Measurements from ENCODE around the gene LLGL1.

LLGL1 gene

DNA sequence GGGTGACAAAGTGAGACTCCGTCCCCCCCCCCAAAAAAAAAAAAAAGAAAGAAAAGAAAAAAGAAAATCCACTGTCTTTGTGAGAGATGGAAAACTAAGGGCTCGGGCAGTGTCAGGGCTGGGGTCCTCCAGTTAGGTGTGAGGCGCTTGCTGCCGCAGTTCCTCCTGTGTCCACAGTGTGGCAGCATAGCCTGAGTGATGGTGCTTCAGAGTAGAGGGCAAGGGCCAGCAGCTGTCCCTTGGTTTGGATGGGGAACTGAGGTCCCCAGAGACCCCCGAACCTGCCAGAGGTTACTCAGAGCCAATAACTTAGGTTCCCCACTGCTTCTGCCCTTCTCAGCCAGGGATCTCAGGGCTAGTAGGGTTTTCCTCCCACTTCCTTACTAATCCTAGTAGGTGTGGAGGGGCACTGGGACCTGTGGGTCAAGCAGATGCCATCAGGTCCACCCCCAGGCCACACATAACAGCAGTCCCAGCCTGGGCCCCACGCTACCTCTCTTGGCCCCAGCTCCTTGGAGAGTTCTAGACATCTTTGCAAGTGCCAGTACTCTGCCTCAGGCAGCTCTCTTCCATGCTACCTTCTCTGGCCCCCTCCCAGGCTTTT is 7.9 kb upstream of the LLGL1 start:
- DNase-seq (ENCODE audit: low read depth) = no peak
- TF ChIP-seq, protein P1, sequence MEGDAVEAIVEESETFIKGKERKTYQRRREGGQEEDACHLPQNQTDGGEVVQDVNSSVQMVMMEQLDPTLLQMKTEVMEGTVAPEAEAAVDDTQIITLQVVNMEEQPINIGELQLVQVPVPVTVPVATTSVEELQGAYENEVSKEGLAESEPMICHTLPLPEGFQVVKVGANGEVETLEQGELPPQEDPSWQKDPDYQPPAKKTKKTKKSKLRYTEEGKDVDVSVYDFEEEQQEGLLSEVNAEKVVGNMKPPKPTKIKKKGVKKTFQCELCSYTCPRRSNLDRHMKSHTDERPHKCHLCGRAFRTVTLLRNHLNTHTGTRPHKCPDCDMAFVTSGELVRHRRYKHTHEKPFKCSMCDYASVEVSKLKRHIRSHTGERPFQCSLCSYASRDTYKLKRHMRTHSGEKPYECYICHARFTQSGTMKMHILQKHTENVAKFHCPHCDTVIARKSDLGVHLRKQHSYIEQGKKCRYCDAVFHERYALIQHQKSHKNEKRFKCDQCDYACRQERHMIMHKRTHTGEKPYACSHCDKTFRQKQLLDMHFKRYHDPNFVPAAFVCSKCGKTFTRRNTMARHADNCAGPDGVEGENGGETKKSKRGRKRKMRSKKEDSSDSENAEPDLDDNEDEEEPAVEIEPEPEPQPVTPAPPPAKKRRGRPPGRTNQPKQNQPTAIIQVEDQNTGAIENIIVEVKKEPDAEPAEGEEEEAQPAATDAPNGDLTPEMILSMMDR (IDR thresholded peaks at IDR 0.05; ENCODE audit: control insufficient read depth, insufficient read depth, low read depth, low read length, missing control alignments) = peak; percentile 97
- H3K4me3 ChIP-seq (ENCODE audit: control insufficient read depth, low read depth, low read length) = no peak overlapping the region

DNA sequence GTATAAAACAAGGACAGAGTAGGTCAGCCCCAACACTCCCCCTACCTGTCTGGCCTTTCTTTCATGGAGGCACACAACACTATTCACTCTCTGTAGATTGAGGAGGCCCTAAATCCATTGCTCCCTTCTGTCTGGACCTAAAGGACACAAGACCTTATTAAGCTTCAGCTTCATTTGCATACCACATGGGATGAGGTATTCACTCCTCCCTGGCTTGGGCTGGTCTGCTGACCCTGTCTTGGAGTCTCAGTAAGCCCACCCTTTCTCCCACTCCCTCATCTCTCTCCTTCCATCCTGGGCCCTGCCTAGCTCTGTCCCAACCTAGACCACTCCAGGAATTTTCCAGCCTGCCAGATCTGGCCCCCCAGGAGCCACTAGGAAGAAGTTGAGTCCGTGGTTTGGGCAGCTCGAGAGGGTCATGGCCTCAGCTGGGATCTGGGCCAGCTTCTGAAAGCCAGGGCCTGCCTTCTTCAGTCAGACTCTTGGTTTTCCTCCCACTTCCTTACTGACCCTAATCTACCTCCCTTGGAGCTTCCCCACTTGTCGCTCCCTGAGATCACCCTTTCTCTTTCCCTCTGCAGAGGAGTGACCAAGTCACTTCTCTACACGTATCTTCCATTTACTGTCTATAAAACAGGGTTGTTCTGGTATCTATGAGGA is 6.5 kb upstream of the LLGL1 start:
- DNase-seq (ENCODE audit: low read depth) = no peak
- no peak overlapping the region for H3K4me3 ChIP-seq (ENCODE audit: control insufficient read depth, low read depth, low read length)
- TF ChIP-seq, protein P1 (IDR thresholded peaks at IDR 0.05; ENCODE audit: control insufficient read depth, insufficient read depth, low read depth, low read length, missing control alignments) = no peak

DNA sequence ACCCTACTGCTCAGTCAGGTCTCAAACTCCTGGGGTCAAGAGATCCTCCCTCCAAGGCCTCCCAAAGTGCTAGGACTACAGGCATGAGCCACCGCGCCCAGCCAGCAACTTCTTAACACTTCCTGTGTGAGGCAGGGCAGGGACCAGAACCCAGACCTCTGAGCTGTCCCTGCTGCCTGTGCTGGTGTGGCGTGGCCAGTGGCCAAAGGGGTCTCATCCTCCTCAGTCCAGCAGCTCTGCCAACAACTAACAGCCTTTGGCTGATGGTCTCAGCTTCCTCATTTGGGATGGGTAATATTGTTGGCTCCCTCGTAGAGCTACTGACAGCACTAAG is 1.4 kb upstream of the LLGL1 start:
- no peak for DNase-seq (ENCODE audit: low read depth)
- no peak overlapping the region for H3K4me3 ChIP-seq (ENCODE audit: control insufficient read depth, low read depth, low read length)
- TF ChIP-seq, protein P1 (IDR thresholded peaks at IDR 0.05; ENCODE audit: control insufficient read depth, insufficient read depth, low read depth, low read length, missing control alignments) = no peak

DNA sequence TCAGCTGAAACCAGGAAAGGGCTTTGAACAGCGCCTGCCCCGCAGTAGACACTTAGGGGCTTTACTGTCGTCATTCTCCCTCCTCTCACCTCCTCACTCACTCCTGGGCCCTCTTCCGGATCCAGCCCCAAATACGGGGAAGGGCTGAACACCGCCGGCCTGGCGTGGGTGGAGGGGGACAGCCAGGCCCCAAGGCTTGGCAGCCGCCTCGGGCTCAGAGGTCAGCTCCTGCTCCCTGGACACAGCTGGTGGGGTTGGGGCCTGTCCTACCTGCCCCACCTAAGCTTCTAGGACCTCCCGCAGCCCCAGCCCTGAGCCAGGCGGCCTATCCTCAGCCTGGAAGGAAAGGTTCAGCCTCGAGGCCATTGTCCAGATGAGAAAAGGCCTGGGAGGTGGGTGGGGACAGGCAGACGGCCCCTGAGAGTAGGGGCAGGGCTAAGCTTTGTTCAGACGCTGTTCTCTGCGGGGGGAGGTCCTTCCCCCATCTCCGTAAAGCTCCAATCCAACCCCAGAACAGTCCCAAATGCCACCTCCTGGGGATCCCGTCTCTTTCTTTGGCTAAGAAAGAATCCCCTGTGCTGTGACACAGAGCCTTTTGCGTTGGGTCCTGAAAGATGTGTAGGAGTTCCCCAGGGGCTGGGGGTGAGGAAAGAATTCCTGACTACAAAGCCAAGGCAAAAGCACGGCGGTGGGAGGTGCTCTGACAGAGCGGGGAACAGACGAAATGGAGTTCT is 881 bp upstream of the LLGL1 start:
- TF ChIP-seq, protein P1 (IDR thresholded peaks at IDR 0.05; ENCODE audit: control insufficient read depth, insufficient read depth, low read depth, low read length, missing control alignments) = no peak
- H3K4me3 ChIP-seq (ENCODE audit: control insufficient read depth, low read depth, low read length) = peak overlapping the region; percentile 33
- no peak for DNase-seq (ENCODE audit: low read depth)

DNA sequence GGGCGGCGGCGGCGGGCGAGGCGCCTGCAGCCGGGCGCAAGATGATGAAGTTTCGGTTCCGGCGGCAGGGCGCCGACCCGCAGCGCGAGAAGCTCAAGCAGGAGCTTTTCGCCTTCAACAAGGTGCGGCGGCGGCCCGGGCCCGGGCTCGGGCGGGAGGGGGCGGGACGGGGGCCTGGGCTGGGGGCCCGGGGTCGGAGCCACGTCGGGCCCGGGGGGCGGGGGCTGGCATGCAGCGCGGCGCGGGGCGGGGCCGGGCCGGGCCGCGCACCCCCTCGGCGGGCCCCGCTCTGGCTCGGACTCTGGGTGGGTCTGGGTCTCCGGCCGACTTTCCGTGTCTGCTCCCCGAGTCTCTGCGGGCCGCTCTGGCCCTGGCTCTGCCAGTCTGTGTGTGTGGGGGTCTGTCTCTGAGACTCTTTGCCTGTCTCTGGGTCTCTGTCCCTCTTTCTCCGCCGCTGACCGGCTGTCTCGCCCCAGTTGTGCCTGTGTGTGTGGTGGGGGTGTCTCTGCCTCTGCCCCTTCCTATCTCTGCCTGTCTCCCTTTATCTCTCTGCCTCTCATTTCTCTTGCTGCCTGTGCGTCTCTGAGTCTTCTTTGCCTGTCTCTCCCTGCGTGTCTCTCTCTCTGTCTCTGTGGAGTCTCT is 328 bp downstream of the LLGL1 start:
- peak overlapping the region; percentile 65 for H3K4me3 ChIP-seq (ENCODE audit: control insufficient read depth, low read depth, low read length)
- no peak for DNase-seq (ENCODE audit: low read depth)
- TF ChIP-seq, protein P1 (IDR thresholded peaks at IDR 0.05; ENCODE audit: control insufficient read depth, insufficient read depth, low read depth, low read length, missing control alignments) = no peak

DNA sequence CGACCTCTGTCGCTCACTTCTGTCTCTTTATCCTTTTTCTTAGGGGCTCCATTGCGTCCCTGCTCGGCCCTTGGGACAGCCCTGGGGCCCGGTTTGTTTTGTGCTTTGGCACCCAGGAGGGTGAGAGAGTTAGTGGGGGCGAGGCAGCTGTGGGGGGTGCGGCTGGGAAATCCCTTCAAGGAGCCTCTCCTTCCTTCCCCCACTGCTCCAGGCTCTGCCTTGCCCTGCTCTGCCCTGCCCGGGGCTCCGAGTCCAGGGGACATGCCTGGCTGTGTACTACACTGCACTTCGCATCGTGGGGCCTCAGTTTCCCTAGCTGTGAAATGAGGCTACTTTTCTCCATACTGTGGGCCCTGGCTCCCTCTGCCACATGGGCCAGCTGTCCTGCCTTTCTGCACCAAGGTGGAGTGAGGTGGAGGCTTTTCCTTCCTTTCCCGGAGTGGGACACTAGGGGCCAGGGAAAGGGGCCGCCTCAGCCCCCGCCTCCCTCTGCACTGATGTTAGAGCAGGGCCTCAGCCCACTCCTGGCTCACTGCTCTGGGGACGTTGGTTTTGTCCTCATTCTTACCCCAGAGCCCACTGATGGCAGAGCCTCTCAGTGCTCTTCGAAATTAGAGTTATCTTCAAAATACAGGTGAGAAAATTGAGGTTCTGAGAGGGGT is 980 bp downstream of the LLGL1 start:
- TF ChIP-seq, protein P1 (IDR thresholded peaks at IDR 0.05; ENCODE audit: control insufficient read depth, insufficient read depth, low read depth, low read length, missing control alignments) = no peak
- no peak for DNase-seq (ENCODE audit: low read depth)
- peak overlapping the region; percentile 65 for H3K4me3 ChIP-seq (ENCODE audit: control insufficient read depth, low read depth, low read length)

Measured in AG09309 (cell line).